Astrocyte (in vitro differentiated cells and primary cell): Measurements from ENCODE around the gene B4GALNT1. TPM values are rescaled to one million over a fixed set of nuclear protein-coding genes. Genes with fewer than 3 reads are reported as not detected.
"Not testable (repeated sequence)": the region's sequence is repeated elsewhere in the genome, so short reads cannot be mapped to it uniquely, and the experiment has no call there.

ENCODE experiments used
- DNase-seq: peaks from one replicate; pipeline ENCODE4 v3.0.0-alpha.2; 2010; ENCODE audit warnings: low read depth
- FAIRE-seq: peaks from 2 replicates; lab custom pipeline; 2011; peaks lifted over from hg19 to GRCh38; lab: Jason Lieb, UNC
- H2AFZ ChIP-seq: 2 replicates; pipeline ENCODE4 v1.6.0; 2012; ENCODE audit warnings: low read depth, low read length, inconsistent platforms
- H3K27ac ChIP-seq: 2 replicates; pipeline ENCODE4 v1.5.1; 2011; ENCODE audit warnings: low read depth, low read length, inconsistent platforms
- H3K27me3 ChIP-seq: 2 replicates; pipeline ENCODE4 v1.6.0; 2011; ENCODE audit warnings: low read length, inconsistent platforms; ENCODE audit not compliant: insufficient read depth
- H3K36me3 ChIP-seq: 2 replicates; pipeline ENCODE4 v1.5.1; 2011; ENCODE audit warnings: low read length, inconsistent platforms; ENCODE audit not compliant: insufficient read depth
- H3K4me1 ChIP-seq: 2 replicates; pipeline ENCODE4 v1.5.1; 2011; ENCODE audit warnings: low read length, inconsistent platforms; ENCODE audit not compliant: insufficient read depth
- H3K4me2 ChIP-seq: 2 replicates; pipeline ENCODE4 v1.6.0; 2012; ENCODE audit warnings: low read length, inconsistent platforms
- H3K4me3 ChIP-seq: 2 replicates; pipeline ENCODE4 v1.5.1; 2011; ENCODE audit warnings: low read depth, mild to moderate bottlenecking, low read length, inconsistent platforms; ENCODE audit not compliant: insufficient read depth
- H3K79me2 ChIP-seq: 2 replicates; pipeline ENCODE4 v1.6.0; 2012; ENCODE audit warnings: mild to moderate bottlenecking, low read length, inconsistent platforms; ENCODE audit not compliant: insufficient read depth
- H3K9ac ChIP-seq: 2 replicates; pipeline ENCODE4 v1.6.0; 2012; ENCODE audit warnings: mild to moderate bottlenecking, low read length, inconsistent platforms
- H3K9me3 ChIP-seq: 2 replicates; pipeline ENCODE4 v1.5.1; 2012; ENCODE audit warnings: low read depth, mild to moderate bottlenecking, low read length, inconsistent platforms; ENCODE audit not compliant: insufficient read depth
- H4K20me1 ChIP-seq: 2 replicates; pipeline ENCODE4 v1.6.0; 2012; ENCODE audit warnings: low read length, inconsistent platforms; ENCODE audit not compliant: insufficient read depth
- H3K27ac Mint-ChIP-seq: one replicate; pipeline ENCODE4 v1.8.0; 2021; ENCODE audit warnings: mild to moderate bottlenecking, mixed read lengths; ENCODE audit not compliant: unreplicated experiment
- H3K27me3 Mint-ChIP-seq: one replicate; pipeline ENCODE4 v1.8.0; 2021; ENCODE audit warnings: low read depth, mixed read lengths; ENCODE audit not compliant: unreplicated experiment
- H3K36me3 Mint-ChIP-seq: one replicate; pipeline ENCODE4 v1.8.0; 2021; ENCODE audit warnings: low read depth, mixed read lengths; ENCODE audit not compliant: unreplicated experiment
- H3K4me1 Mint-ChIP-seq: one replicate; pipeline ENCODE4 v1.8.0; 2021; ENCODE audit warnings: low read depth, mixed read lengths; ENCODE audit not compliant: unreplicated experiment
- H3K4me3 Mint-ChIP-seq: one replicate; pipeline ENCODE4 v1.8.0; 2021; ENCODE audit warnings: mild to moderate bottlenecking, moderate library complexity, mixed read lengths; ENCODE audit not compliant: unreplicated experiment
- H3K9me3 Mint-ChIP-seq: one replicate; pipeline ENCODE4 v1.8.0; 2021; ENCODE audit warnings: mild to moderate bottlenecking, mixed read lengths; ENCODE audit not compliant: unreplicated experiment
- CTCF ChIP-seq: IDR thresholded peaks from 2 replicates; pipeline ENCODE4 v1.5.1; 2011; ENCODE audit warnings: low read depth, mild to moderate bottlenecking, inconsistent platforms, low read length, moderate library complexity; ENCODE audit not compliant: insufficient read depth
- EZH2 ChIP-seq: IDR thresholded peaks from 2 replicates; pipeline ENCODE4 v1.6.1; 2012; ENCODE audit warnings: mild to moderate bottlenecking, low read length, inconsistent platforms; ENCODE audit not compliant: insufficient read depth
- total RNA-seq: library from RNA; stranded (reverse); gene quantifications from 2 replicates; pipeline ENCODE4 v1.2.1, GENCODE V29; 2021

B4GALNT1 gene
- total RNA-seq, 1 donor from 2014 or later, result 2.5 TPM

GRCh38 chr12:57674691-57675090 is 41.7 kb upstream of the B4GALNT1 start:
- Mint-ChIP-seq H3K36me3 (no peaks in the 10 kb centered on the region), H3K27me3 (peaks cover 10% of the 10 kb centered on the region), H3K4me1 (no peaks in the 10 kb centered on the region), H3K4me3 (no peak overlapping the region), H3K9me3 (no peaks in the 10 kb centered on the region), H3K27ac (no peak overlapping the region)
- Histone ChIP-seq H2AFZ (no peak overlapping the region), H3K36me3 (no peaks in the 10 kb centered on the region), H3K4me1 (no peaks in the 10 kb centered on the region), H3K9ac (no peak overlapping the region), H4K20me1 (no peaks in the 10 kb centered on the region), H3K27me3 (peaks cover 4% of the 10 kb centered on the region), H3K9me3 (no peaks in the 10 kb centered on the region), H3K27ac (no peak overlapping the region), H3K4me2 (no peak overlapping the region), H3K4me3 (no peak overlapping the region), H3K79me2 (no peaks in the 10 kb centered on the region)
- DNase-seq (no peak), FAIRE-seq (no peak)
- TF ChIP-seq CTCF, result no peak
- TF ChIP-seq EZH2, result no peak

GRCh38 chr12:57672801-57673200 is 39.8 kb upstream of the B4GALNT1 start:
- Mint-ChIP-seq H3K9me3 (no peaks in the 10 kb centered on the region), H3K27me3 (peaks cover 5% of the 10 kb centered on the region), H3K27ac (no peak overlapping the region), H3K4me1 (no peaks in the 10 kb centered on the region), H3K36me3 (no peaks in the 10 kb centered on the region), H3K4me3 (no peak overlapping the region)
- no peaks in the 10 kb centered on the region for H3K9me3 ChIP-seq
- H3K36me3 ChIP-seq, result no peaks in the 10 kb centered on the region
- H3K4me2 ChIP-seq, result no peak overlapping the region
- no peaks in the 10 kb centered on the region for H3K4me1 ChIP-seq
- TF ChIP-seq CTCF, result no peak
- H4K20me1 ChIP-seq, result no peaks in the 10 kb centered on the region
- no peaks in the 10 kb centered on the region for H3K79me2 ChIP-seq
- DNase-seq, result no peak
- no peaks in the 10 kb centered on the region for H3K27me3 ChIP-seq
- no peak overlapping the region for H3K9ac ChIP-seq
- no peak overlapping the region for H3K27ac ChIP-seq
- H3K4me3 ChIP-seq, result no peak overlapping the region
- no peak for FAIRE-seq
- H2AFZ ChIP-seq, result no peak overlapping the region

GRCh38 chr12:57671811-57672210 is 38.8 kb upstream of the B4GALNT1 start:
- not testable (repeated sequence) for H3K4me2 ChIP-seq, H3K4me1 ChIP-seq, H3K27me3 ChIP-seq, H3K36me3 ChIP-seq, H2AFZ ChIP-seq, H3K36me3 Mint-ChIP-seq, H3K4me1 Mint-ChIP-seq, DNase-seq, H3K4me3 ChIP-seq, H3K27ac ChIP-seq, H3K79me2 ChIP-seq, H3K4me3 Mint-ChIP-seq, H4K20me1 ChIP-seq, H3K27ac Mint-ChIP-seq, H3K9ac ChIP-seq, H3K9me3 ChIP-seq, H3K9me3 Mint-ChIP-seq, FAIRE-seq
- H3K27me3 Mint-ChIP-seq, result peaks cover 11% of the 10 kb centered on the region

- H3K4me3 Mint-ChIP-seq, H3K9me3 ChIP-seq, FAIRE-seq, H4K20me1 ChIP-seq, H3K4me1 ChIP-seq, H3K27me3 ChIP-seq, H3K9ac ChIP-seq, H3K4me3 ChIP-seq, H3K9me3 Mint-ChIP-seq, H3K27ac Mint-ChIP-seq, H2AFZ ChIP-seq, DNase-seq, H3K4me2 ChIP-seq, H3K36me3 Mint-ChIP-seq, H3K36me3 ChIP-seq, H3K4me1 Mint-ChIP-seq, H3K79me2 ChIP-seq, H3K27ac ChIP-seq: not testable (repeated sequence)
- peaks cover 13% of the 10 kb centered on the region for H3K27me3 Mint-ChIP-seq
These were observed 36.7 kb upstream of the B4GALNT1 start for GRCh38 chr12:57669691-57670090.
